WTC11 (cell line): ENCODE data around the gene MCRS1.

ENCODE experiments used
- AFF4 ChIP-seq: sonication (generic); formaldehyde crosslinking; IDR thresholded peaks from 2 replicates; pipeline ENCODE4 v1.8.1; 2023; ENCODE audit warnings: mild to moderate bottlenecking, missing genetic modification reagents, borderline replicate concordance
- ARID4B ChIP-seq: sonication (generic); formaldehyde crosslinking; IDR thresholded peaks from 2 replicates; pipeline ENCODE4 v1.8.0; 2023; ENCODE audit warnings: missing genetic modification reagents, mild to moderate bottlenecking, borderline replicate concordance
- ATF1 ChIP-seq: sonication (generic); formaldehyde crosslinking; IDR thresholded peaks from 2 replicates; pipeline ENCODE4 v1.8.1; 2023; ENCODE audit warnings: mild to moderate bottlenecking, moderate library complexity, missing genetic modification reagents
- ATF2 ChIP-seq: sonication (generic); formaldehyde crosslinking; IDR thresholded peaks from 2 replicates; pipeline ENCODE4 v1.8.1; 2022; ENCODE audit warnings: low read depth, missing genetic modification reagents, borderline replicate concordance
- ATF6 ChIP-seq: sonication (generic); formaldehyde crosslinking; IDR thresholded peaks from 2 replicates; pipeline ENCODE4 v1.8.1; 2023; ENCODE audit warnings: mild to moderate bottlenecking, missing genetic modification reagents
- CTCF ChIP-seq: fragments of 200-600 bp; IDR thresholded peaks from 2 replicates; pipeline ENCODE4 v1.8.0; 2022; ENCODE audit warnings: antibody characterized with exemption
- FOXK1 ChIP-seq: sonication (generic); formaldehyde crosslinking; IDR thresholded peaks from 2 replicates; pipeline ENCODE4 v1.8.0; 2022; ENCODE audit warnings: mild to moderate bottlenecking, moderate library complexity, missing genetic modification reagents
- GABPB1 ChIP-seq: sonication (generic); formaldehyde crosslinking; IDR thresholded peaks from 2 replicates; pipeline ENCODE4 v1.8.1; 2023; ENCODE audit warnings: mild to moderate bottlenecking, missing genetic modification reagents
- MAX ChIP-seq: sonication (generic); formaldehyde crosslinking; IDR thresholded peaks from 2 replicates; pipeline ENCODE4 v1.8.0; 2022; ENCODE audit warnings: mild to moderate bottlenecking, missing genetic modification reagents
- MXD4 ChIP-seq: fragments of 250-450 bp; sonication (Bioruptor Pico); IDR thresholded peaks from 2 replicates; pipeline ENCODE4 v1.8.0; 2021; ENCODE audit warnings: mild to moderate bottlenecking, moderate library complexity, borderline replicate concordance
- NR2C2 ChIP-seq: sonication (generic); formaldehyde crosslinking; IDR thresholded peaks from 2 replicates; pipeline ENCODE4 v1.8.0; 2022; ENCODE audit warnings: mild to moderate bottlenecking, missing genetic modification reagents
- NR3C1 ChIP-seq: sonication (generic); formaldehyde crosslinking; conservative IDR thresholded peaks from 2 replicates; pipeline ENCODE4 v1.8.1; 2023; ENCODE audit warnings: low read depth, mild to moderate bottlenecking, missing genetic modification reagents
- STAT6 ChIP-seq: sonication (generic); formaldehyde crosslinking; conservative IDR thresholded peaks from 2 replicates; pipeline ENCODE4 v1.8.1; 2023; ENCODE audit warnings: mild to moderate bottlenecking, low read depth, missing genetic modification reagents, moderate library complexity
- ZBTB21 ChIP-seq: sonication (generic); formaldehyde crosslinking; IDR thresholded peaks from 2 replicates; pipeline ENCODE4 v1.8.1; 2023; ENCODE audit warnings: mild to moderate bottlenecking, missing genetic modification reagents, borderline replicate concordance

GRCh38 chr12:49552014-49552413 lies 15.9 kb downstream of the MCRS1 start:
- TF ChIP-seq CTCF (no peak), ATF2 (CRISPR knock-in tag) (no peak), MAX (CRISPR knock-in tag) (no peak), NR3C1 (no peak), GABPB1 (no peak), ATF6 (CRISPR knock-in tag) (no peak), ATF1 (CRISPR knock-in tag) (no peak), ZBTB21 (no peak), AFF4 (CRISPR knock-in tag) (no peak), FOXK1 (CRISPR knock-in tag) (no peak), STAT6 (CRISPR knock-in tag) (no peak), NR2C2 (no peak), ARID4B (no peak), MXD4 (CRISPR knock-in tag) (no peak)
